ENCODE measurements around the gene TNFAIP8L2.

The TNFAIP8L2 gene

DNA sequence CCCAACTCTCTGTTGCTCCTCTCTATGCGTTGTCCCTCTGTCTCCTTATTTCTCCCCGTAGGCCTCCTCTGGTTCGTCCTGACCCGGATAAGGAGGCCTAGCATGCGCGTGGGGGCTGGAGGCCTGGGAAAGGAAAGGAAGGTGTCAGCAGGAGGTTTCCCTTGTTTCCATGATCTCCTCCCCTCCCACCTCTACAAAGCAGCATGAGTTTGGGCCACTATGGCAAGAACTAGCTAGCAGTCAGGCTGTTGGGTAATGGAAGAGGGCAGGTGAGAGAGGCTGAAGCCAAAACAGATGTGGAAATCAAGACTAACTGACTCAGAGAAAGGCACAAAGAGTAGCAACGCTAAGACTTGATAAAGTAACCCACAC, 9.3 kb upstream of the TNFAIP8L2 start:
- Histone ChIP-seq H3K4me3 (ENCODE audit: low read length) (peak overlapping the region; percentile 83), H3K36me3 (ENCODE audit: control insufficient read depth, insufficient read depth, low read length, severe bottlenecking) (no peaks in the 10 kb centered on the region), H3K4me1 (ENCODE audit: control insufficient read depth, insufficient read depth, low read length) (peaks cover 12% of the 10 kb centered on the region), H3K27me3 (replicated peaks; ENCODE audit: control insufficient read depth, insufficient read depth, low read length) (peaks cover 10% of the 10 kb centered on the region), H3K9ac (ENCODE audit: low read length) (peak overlapping the region; percentile 74), H3K9me3 (ENCODE audit: control insufficient read depth, low read length) (no peaks in the 10 kb centered on the region)
- peak; percentile 51 for DNase-seq (ENCODE audit: low read depth)

DNA sequence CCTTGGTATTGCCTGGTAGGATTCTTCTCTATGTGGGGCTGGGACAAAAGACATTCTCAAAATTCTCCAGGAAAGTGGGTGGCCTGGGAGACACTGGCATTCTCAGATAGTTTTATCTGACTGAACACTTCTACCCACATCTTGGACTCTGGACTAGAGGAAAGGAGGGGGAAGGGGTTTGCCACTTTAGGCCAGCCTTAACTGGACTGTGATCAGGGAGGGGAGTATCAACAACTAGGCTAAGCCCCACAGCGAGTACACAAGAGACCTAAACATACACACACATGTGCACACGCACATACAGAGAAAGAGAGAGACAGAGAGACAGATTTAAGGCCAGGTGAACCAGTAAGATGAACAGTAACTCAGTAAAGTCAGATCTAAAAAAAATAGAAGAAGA, 8.8 kb upstream of the TNFAIP8L2 start:
- no peak for DNase-seq (ENCODE audit: low read depth)
- H3K9me3 ChIP-seq (ENCODE audit: control insufficient read depth, low read length), result no peaks in the 10 kb centered on the region
- H3K36me3 ChIP-seq (ENCODE audit: control insufficient read depth, insufficient read depth, low read length, severe bottlenecking), result no peaks in the 10 kb centered on the region
- H3K9ac ChIP-seq (ENCODE audit: low read length), result no peak overlapping the region
- H3K27me3 ChIP-seq (replicated peaks; ENCODE audit: control insufficient read depth, insufficient read depth, low read length), result peaks cover 10% of the 10 kb centered on the region
- H3K4me1 ChIP-seq (ENCODE audit: control insufficient read depth, insufficient read depth, low read length), result peaks cover 12% of the 10 kb centered on the region
- no peak overlapping the region for H3K4me3 ChIP-seq (ENCODE audit: low read length)

- Histone ChIP-seq H3K4me1 (ENCODE audit: control insufficient read depth, insufficient read depth, low read length) (no peaks in the 10 kb centered on the region), H3K9ac (ENCODE audit: low read length) (no peak overlapping the region), H3K36me3 (ENCODE audit: control insufficient read depth, insufficient read depth, low read length, severe bottlenecking) (peaks cover 50% of the 10 kb centered on the region), H3K27me3 (replicated peaks; ENCODE audit: control insufficient read depth, insufficient read depth, low read length) (no peaks in the 10 kb centered on the region), H3K4me3 (ENCODE audit: low read length) (no peak overlapping the region), H3K9me3 (ENCODE audit: control insufficient read depth, low read length) (no peaks in the 10 kb centered on the region)
- DNase-seq (ENCODE audit: low read depth), result no peak
Observed at GRCh38 chr1:151157067-151157531, 650 bp downstream of the TNFAIP8L2 start.

DNA sequence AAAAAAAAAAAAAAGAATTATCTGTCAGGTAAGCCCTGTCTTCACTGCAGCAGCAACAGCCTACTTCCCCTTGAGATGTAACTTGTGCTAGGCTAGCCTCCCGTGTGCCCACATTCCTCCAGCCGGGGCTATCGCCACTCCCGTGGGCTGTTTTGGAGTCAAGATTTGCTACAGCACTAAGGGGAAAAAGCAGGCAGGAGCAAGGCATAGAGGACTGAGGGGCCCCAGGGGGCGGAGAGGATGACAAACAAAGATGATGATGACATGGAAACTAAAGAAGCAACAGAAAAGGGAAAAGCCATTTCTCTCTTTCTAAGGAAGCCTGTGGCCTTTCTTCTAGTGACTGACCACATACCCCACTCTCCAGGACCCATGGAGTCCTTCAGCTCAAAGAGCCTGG, 1.9 kb downstream of the TNFAIP8L2 start:
- Histone ChIP-seq H3K4me3 (ENCODE audit: low read length) (no peak overlapping the region), H3K36me3 (ENCODE audit: control insufficient read depth, insufficient read depth, low read length, severe bottlenecking) (peaks cover 50% of the 10 kb centered on the region), H3K9ac (ENCODE audit: low read length) (no peak overlapping the region), H3K27me3 (replicated peaks; ENCODE audit: control insufficient read depth, insufficient read depth, low read length) (no peaks in the 10 kb centered on the region), H3K9me3 (ENCODE audit: control insufficient read depth, low read length) (no peaks in the 10 kb centered on the region), H3K4me1 (ENCODE audit: control insufficient read depth, insufficient read depth, low read length) (no peaks in the 10 kb centered on the region)
- DNase-seq (ENCODE audit: low read depth), result no peak

- no peaks in the 10 kb centered on the region for H3K9me3 ChIP-seq (ENCODE audit: control insufficient read depth, low read length)
- H3K4me1 ChIP-seq (ENCODE audit: control insufficient read depth, insufficient read depth, low read length), result no peaks in the 10 kb centered on the region
- H3K27me3 ChIP-seq (replicated peaks; ENCODE audit: control insufficient read depth, insufficient read depth, low read length), result no peaks in the 10 kb centered on the region
- no peak for DNase-seq (ENCODE audit: low read depth)
- H3K4me3 ChIP-seq (ENCODE audit: low read length), result no peak overlapping the region
- H3K9ac ChIP-seq (ENCODE audit: low read length), result no peak overlapping the region
- H3K36me3 ChIP-seq (ENCODE audit: control insufficient read depth, insufficient read depth, low read length, severe bottlenecking), result peaks cover 50% of the 10 kb centered on the region
Observed at GRCh38 chr1:151158751-151159251, 2.4 kb downstream of the TNFAIP8L2 start.

DNA sequence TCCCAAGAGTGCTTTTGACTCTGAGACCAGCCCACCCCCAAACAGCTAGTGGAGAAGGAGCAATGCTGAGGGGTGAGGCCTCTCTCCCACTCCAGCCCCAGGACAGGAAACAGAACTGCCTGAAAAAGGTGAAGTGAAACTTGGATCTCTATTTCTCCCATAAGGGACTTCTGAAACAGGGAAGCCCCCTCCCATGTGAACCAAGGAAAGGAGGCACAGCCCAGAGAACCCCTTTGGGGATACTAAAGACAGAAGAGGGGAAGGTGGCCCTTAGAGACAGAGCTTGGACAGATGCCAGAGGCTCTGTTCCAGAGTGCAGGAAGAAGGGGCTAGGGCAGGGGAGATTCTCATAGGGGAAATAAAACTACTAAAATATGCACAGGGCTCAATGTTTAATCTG, 2.9 kb downstream of the TNFAIP8L2 start:
- Histone ChIP-seq H3K36me3 (ENCODE audit: control insufficient read depth, insufficient read depth, low read length, severe bottlenecking) (peaks cover 50% of the 10 kb centered on the region), H3K9me3 (ENCODE audit: control insufficient read depth, low read length) (no peaks in the 10 kb centered on the region), H3K4me3 (ENCODE audit: low read length) (no peak overlapping the region), H3K9ac (ENCODE audit: low read length) (no peak overlapping the region), H3K4me1 (ENCODE audit: control insufficient read depth, insufficient read depth, low read length) (peaks cover 5% of the 10 kb centered on the region), H3K27me3 (replicated peaks; ENCODE audit: control insufficient read depth, insufficient read depth, low read length) (no peaks in the 10 kb centered on the region)
- DNase-seq (ENCODE audit: low read depth), result no peak

DNA sequence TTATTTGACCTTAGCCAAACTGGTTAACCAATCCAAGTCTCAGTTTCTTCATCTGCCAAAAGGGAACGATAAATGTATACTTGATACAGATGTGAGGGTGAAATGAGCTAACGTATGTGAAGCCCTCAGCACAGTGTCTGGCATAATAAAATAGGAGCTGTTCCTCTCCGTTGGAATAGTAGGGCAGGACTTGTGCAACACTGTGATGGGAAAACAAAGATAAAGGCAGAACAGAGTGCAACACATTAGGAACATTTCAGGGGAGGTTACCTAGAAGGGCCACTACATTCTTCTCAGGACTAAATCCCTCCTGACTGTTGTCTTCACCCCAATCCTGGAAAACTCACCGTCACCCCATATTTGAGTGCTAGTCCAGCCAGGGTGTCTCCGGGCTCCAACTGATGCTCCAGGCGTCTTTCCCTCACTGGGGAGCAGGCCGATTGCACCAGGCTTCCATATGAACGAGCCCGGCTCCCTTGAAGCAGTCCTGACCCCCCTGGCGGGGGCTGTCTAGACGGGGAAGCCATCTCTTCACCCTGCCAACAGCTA, 8.4 kb downstream of the TNFAIP8L2 start:
- peaks cover 30% of the 10 kb centered on the region for H3K36me3 ChIP-seq (ENCODE audit: control insufficient read depth, insufficient read depth, low read length, severe bottlenecking)
- no peaks in the 10 kb centered on the region for H3K27me3 ChIP-seq (replicated peaks; ENCODE audit: control insufficient read depth, insufficient read depth, low read length)

GRCh38 chr1:151165281-151165737, 8.9 kb downstream of the TNFAIP8L2 start:
- Histone ChIP-seq H3K36me3 (ENCODE audit: control insufficient read depth, insufficient read depth, low read length, severe bottlenecking) (peaks cover 26% of the 10 kb centered on the region), H3K27me3 (replicated peaks; ENCODE audit: control insufficient read depth, insufficient read depth, low read length) (no peaks in the 10 kb centered on the region), H3K9me3 (ENCODE audit: control insufficient read depth, low read length) (no peaks in the 10 kb centered on the region), H3K4me3 (ENCODE audit: low read length) (peak overlapping the region; percentile 97), H3K9ac (ENCODE audit: low read length) (peak overlapping the region; percentile 97), H3K4me1 (ENCODE audit: control insufficient read depth, insufficient read depth, low read length) (peaks cover 20% of the 10 kb centered on the region)
- DNase-seq (ENCODE audit: low read depth), result peak; percentile 79

More for the DNA sequence above, 8.4 kb downstream of the TNFAIP8L2 start:
- peak overlapping the region; percentile 97 for H3K4me3 ChIP-seq (ENCODE audit: low read length)
- peak overlapping the region; percentile 97 for H3K9ac ChIP-seq (ENCODE audit: low read length)
- no peaks in the 10 kb centered on the region for H3K9me3 ChIP-seq (ENCODE audit: control insufficient read depth, low read length)
- peaks cover 20% of the 10 kb centered on the region for H3K4me1 ChIP-seq (ENCODE audit: control insufficient read depth, insufficient read depth, low read length)
- peak; percentile 63 for DNase-seq (ENCODE audit: low read depth)

DNA sequence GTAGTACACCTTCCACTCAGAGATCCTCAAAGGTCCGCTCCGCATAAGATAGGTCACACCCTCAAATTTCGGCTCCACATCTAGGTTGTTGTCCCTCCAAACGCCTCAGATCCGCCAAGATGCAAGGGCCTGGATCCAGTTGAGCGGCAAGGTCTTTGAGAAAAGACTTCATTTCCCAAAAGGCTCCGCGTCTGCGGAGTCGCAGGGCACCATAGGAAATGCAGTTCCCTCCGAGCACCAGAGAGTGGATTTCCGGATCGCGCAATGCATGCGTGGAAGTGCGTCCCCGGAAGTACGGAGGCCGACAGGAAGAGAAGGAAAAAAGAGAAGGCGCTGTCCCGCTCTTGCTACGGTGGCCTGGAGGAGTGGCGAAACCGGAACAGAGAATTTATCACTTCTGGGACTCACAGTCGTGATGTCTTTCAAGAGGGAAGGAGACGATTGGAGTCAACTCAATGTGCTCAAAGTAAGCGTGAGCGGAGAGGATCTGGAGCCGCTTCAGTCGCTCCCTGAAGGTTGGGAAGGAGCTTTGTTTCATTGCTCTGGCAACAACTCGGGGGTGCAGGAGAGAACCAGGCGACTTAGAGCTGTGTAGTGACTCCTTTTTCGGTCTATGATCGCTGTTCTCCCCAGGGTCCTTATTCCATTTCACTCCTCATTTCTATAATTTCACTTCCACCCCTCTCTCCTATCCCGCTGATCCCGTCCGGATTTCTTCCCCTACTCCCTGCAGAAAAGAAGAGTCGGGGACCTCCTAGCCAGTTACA, 9.5 kb downstream of the TNFAIP8L2 start, which contains the start of the genes LYSMD1 and SCNM1:
Gene LYSMD1 (minus strand): TSS at position 165 of the 767 bp plus-strand sequence. CDS start 644 bp downstream, outside the sequence.
Gene SCNM1 (plus strand): TSS at position 407 of the 767 bp plus-strand sequence. CDS start 9 bp downstream, at position 416.
- Histone ChIP-seq H3K9ac (ENCODE audit: low read length) (peak within 1 kb of the TSS; percentile 97), H3K9me3 (ENCODE audit: control insufficient read depth, low read length) (no peaks in the 10 kb centered on the region), H3K36me3 (ENCODE audit: control insufficient read depth, insufficient read depth, low read length, severe bottlenecking) (peaks cover 23% of the 10 kb centered on the region), H3K4me3 (ENCODE audit: low read length) (peak within 1 kb of the TSS; percentile 97), H3K4me1 (ENCODE audit: control insufficient read depth, insufficient read depth, low read length) (peaks cover 20% of the 10 kb centered on the region), H3K27me3 (replicated peaks; ENCODE audit: control insufficient read depth, insufficient read depth, low read length) (no peaks in the 10 kb centered on the region)
- DNase-seq (ENCODE audit: low read depth), result peak; percentile 99

GRCh38 chr1:151166505-151166956, 10.1 kb downstream of the TNFAIP8L2 start:
- Histone ChIP-seq H3K27me3 (replicated peaks; ENCODE audit: control insufficient read depth, insufficient read depth, low read length) (no peaks in the 10 kb centered on the region), H3K4me3 (ENCODE audit: low read length) (peak overlapping the region; percentile 97), H3K9ac (ENCODE audit: low read length) (peak overlapping the region; percentile 97), H3K4me1 (ENCODE audit: control insufficient read depth, insufficient read depth, low read length) (peaks cover 20% of the 10 kb centered on the region), H3K36me3 (ENCODE audit: control insufficient read depth, insufficient read depth, low read length, severe bottlenecking) (peaks cover 25% of the 10 kb centered on the region), H3K9me3 (ENCODE audit: control insufficient read depth, low read length) (no peaks in the 10 kb centered on the region)
- peak; percentile 80 for DNase-seq (ENCODE audit: low read depth)

DNA sequence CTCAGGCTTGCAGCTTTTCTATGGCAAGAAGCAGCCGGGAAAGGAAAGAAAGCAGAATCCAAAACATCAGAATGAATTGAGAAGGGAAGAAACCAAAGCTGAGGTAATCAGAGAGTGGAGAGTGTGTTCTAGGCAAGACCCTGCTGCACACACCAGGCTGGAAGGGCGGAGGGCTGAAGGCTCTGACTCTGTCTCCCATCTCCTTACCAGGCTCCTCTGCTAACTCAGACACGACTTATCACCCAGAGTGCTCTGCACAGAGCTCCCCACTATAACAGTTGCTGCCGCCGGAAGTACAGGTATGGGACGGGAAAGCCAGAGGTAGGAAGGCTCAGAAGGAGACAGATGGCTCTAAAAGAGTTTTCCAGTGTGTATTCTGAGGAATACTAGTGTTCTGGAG, 10.7 kb downstream of the TNFAIP8L2 start:
- DNase-seq (ENCODE audit: low read depth), result no peak
- H3K9me3 ChIP-seq (ENCODE audit: control insufficient read depth, low read length), result no peaks in the 10 kb centered on the region
- peak overlapping the region; percentile 97 for H3K9ac ChIP-seq (ENCODE audit: low read length)
- peak overlapping the region; percentile 97 for H3K4me3 ChIP-seq (ENCODE audit: low read length)
- peaks cover 22% of the 10 kb centered on the region for H3K36me3 ChIP-seq (ENCODE audit: control insufficient read depth, insufficient read depth, low read length, severe bottlenecking)
- H3K4me1 ChIP-seq (ENCODE audit: control insufficient read depth, insufficient read depth, low read length), result peaks cover 20% of the 10 kb centered on the region
- H3K27me3 ChIP-seq (replicated peaks; ENCODE audit: control insufficient read depth, insufficient read depth, low read length), result no peaks in the 10 kb centered on the region

Measured in adipocyte (in vitro differentiated cells).